Aorta (tissue), 5 donors: ENCODE results near the gene TNFRSF17. TPM values are rescaled to one million over a fixed set of nuclear protein-coding genes. Genes with fewer than 3 reads are reported as not detected.

Experiments used
- ATAC-seq: fragments of 200-7000 bp; cut with Tn5 transposase; one replicate; pipeline ENCODE4 v1.9.1; 2022; ENCODE audit warnings: moderate library complexity; ENCODE audit not compliant: low FRiP score
- DNase-seq, 2 donors: peaks; one replicate each; pipeline ENCODE4 v3.0.0-alpha.2; 2020
- H3K27ac ChIP-seq, 2 donors: one replicate each; pipeline ENCODE4 v1.5.1; 2013; ENCODE audit warnings: low read length in 2 of 2, mild to moderate bottlenecking in 2 of 2, moderate library complexity in 2 of 2, control low read depth in 1 of 2, inconsistent platforms in 1 of 2, low read depth in 1 of 2
- H3K27me3 ChIP-seq, 2 donors: one replicate each; pipeline ENCODE4 v1.6.1; 2013; ENCODE audit warnings: control low read depth in 1 of 2, low read length in 1 of 2, mild to moderate bottlenecking in 1 of 2, moderate library complexity in 1 of 2; ENCODE audit not compliant: insufficient read depth in 2 of 2, control insufficient read depth in 1 of 2
- H3K36me3 ChIP-seq, 2 donors: one replicate each; pipeline ENCODE4 v1.6.1; 2013; ENCODE audit warnings: control low read depth in 1 of 2, low read length in 1 of 2, mild to moderate bottlenecking in 1 of 2; ENCODE audit not compliant: insufficient read depth in 2 of 2, control insufficient read depth in 1 of 2
- H3K4me1 ChIP-seq, 2 donors: one replicate each; pipeline ENCODE4 v1.6.1; 2013; ENCODE audit warnings: low read length in 2 of 2, control low read depth in 1 of 2, mild to moderate bottlenecking in 1 of 2, moderate library complexity in 1 of 2; ENCODE audit not compliant: insufficient read depth in 2 of 2, control insufficient read depth in 1 of 2
- H3K4me3 ChIP-seq, 2 donors: one replicate each; pipeline ENCODE4 v1.5.1; 2013; ENCODE audit warnings: low read length in 2 of 2, control low read depth in 1 of 2, mild to moderate bottlenecking in 1 of 2
- H3K9me3 ChIP-seq: one replicate; pipeline ENCODE4 v1.6.1; 2013; ENCODE audit warnings: mild to moderate bottlenecking, low read length; ENCODE audit not compliant: control insufficient read depth
- WGBS, 2 donors: extraction: QIAGEN DNeasy Blood & Tissue Kit; methylation state at CpG; one replicate each; pipeline ENCODE4 v1.1.7; 2013; 5-methylcytosine and 5-hydroxymethylcytosine counted together
- intact Hi-C, 2 donors: fragments of 100-400 bp; cut with DNase I; formaldehyde crosslinking; loops; one replicate each; pipeline versions ENCODE4 v1.14.2 to v1.15.0; 2022
- polyA plus RNA-seq, 2 donors: library from polyadenylated mRNA; stranded (reverse); fragments of 200-250 nt; gene quantifications; one replicate each; pipeline ENCODE4 v1.2.3, GENCODE V29; 2013
- total RNA-seq, 2 donors: library from RNA; stranded (reverse); fragmentation: NEBNext Ultra II Directional; extraction: Animal tissue kit (Norgen Biotek cat#: 25700); gene quantifications; one replicate each; pipeline ENCODE4 v1.2.1, GENCODE V29; 2021
- donor health status: healthy with polysubstance abuse.
- donor health status: Bipolar disorder and iron deficiency.
- donor health status: DM: no; HTN: no; CAD: no.
- donor health status: DM: no; HTN: no; CAD: no.
- donor health status: DM: yes; HTN: yes; CAD: no.

Gene TNFRSF17
- total and polyA plus RNA-seq, 4 donors = not detected

- H3K27me3 ChIP-seq = no peaks in the 10 kb centered on the region
- H3K4me1 ChIP-seq = no peaks in the 10 kb centered on the region
- ATAC-seq (no peak), DNase-seq (no peak)
- no peak overlapping the region for H3K4me3 ChIP-seq
- intact Hi-C loops = no loop called here
- no peaks in the 10 kb centered on the region for H3K36me3 ChIP-seq
- no peaks in the 10 kb centered on the region for H3K9me3 ChIP-seq
- H3K27ac ChIP-seq = no peak overlapping the region
- 83 to 84% methylated on average over 9 of the region's 9 CpGs for WGBS, 2 donors
Observed at GRCh38 chr16:11979013-11979672, 14.1 kb downstream of the TNFRSF17 start.

DNA sequence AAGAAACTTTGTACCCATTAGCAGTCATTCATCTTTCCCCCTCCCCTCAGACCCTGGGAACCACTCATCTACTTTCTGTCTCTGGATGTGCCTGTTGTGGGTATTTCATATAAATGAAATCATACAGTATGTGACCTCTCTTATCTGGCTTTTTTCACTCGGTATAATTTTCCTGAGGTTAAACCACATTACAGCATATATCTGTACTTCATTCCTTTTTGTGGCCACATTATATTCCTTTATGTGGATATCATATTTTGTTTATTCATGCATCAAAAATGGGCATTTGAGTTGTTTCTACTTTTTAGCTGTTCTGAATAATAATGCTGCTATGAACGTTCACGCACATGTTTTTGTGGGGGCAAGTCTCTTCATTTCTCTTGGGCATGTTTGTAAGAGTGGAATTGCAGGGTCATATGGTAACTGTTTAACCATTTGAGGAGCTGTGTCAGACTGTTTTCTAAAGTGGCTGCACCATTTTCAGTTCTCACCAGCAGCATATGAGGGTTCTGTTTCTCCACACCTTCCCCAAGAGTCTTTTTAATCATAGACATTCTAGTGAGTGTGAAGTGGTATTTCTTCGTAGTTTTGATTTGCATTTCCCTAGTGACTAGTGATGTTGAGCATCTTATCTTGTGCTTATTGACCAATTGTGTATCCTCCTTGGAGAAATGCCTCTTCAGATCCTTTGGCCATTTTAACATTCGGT is 15.3 kb downstream of the TNFRSF17 start:
- Histone ChIP-seq H3K27ac (no peak overlapping the region), H3K9me3 (no peaks in the 10 kb centered on the region), H3K27me3 (no peaks in the 10 kb centered on the region), H3K4me1 (no peaks in the 10 kb centered on the region), H3K36me3 (no peaks in the 10 kb centered on the region), H3K4me3 (no peak overlapping the region)
- WGBS, 2 donors = 81% methylated on average over 5 of the region's 5 CpGs
- ATAC-seq = no peak
- intact Hi-C loops = no loop called here
- no peak for DNase-seq

GRCh38 chr16:11985250-11985649 is 20.2 kb downstream of the TNFRSF17 start:
- no peak for DNase-seq
- intact Hi-C loops = no loop called here
- Histone ChIP-seq H3K27me3 (no peaks in the 10 kb centered on the region), H3K36me3 (no peaks in the 10 kb centered on the region), H3K4me3 (no peak overlapping the region), H3K9me3 (no peaks in the 10 kb centered on the region), H3K4me1 (peaks cover 0 to 3% of the 10 kb centered on the region in 2 donors), H3K27ac (no peak overlapping the region)
- ATAC-seq = no peak
- WGBS, 2 donors = 61 to 74% methylated on average over 5 of the region's 5 CpGs

DNA sequence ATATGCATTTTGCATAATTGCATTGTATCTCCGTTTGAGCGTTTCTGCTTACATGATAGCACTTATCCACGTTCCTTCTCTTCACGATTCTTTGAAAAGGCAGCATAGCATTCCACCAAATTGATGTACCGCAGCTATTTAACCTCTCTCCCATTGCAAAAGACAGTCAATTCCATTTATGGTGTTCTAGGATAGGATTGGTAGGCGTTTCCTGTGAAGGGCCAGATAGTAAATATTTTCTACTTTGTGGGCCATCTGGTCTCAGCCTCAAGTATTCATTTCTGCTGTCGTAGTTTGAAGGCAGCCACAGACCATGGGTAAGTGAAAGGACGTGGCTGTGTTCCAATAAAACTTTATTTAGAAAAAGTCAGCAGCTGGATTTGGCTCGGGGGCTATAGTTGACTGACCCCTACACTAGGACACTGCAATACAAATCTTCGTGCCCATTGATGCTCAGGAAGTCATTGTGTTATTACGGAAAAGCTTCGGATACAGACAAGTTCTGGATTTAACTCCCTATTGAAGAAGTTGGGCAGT is 21.6 kb downstream of the TNFRSF17 start:
- no peaks in the 10 kb centered on the region for H3K36me3 ChIP-seq
- 75% methylated on average over 12 of the region's 12 CpGs for WGBS, 2 donors
- H3K27ac ChIP-seq = no peak overlapping the region
- ATAC-seq (no peak), DNase-seq (no peak)
- peaks cover 0 to 3% of the 10 kb centered on the region in 2 donors for H3K4me1 ChIP-seq
- intact Hi-C loops = no loop called here
- H3K4me3 ChIP-seq = no peak overlapping the region
- no peaks in the 10 kb centered on the region for H3K9me3 ChIP-seq
- H3K27me3 ChIP-seq = no peaks in the 10 kb centered on the region

DNA sequence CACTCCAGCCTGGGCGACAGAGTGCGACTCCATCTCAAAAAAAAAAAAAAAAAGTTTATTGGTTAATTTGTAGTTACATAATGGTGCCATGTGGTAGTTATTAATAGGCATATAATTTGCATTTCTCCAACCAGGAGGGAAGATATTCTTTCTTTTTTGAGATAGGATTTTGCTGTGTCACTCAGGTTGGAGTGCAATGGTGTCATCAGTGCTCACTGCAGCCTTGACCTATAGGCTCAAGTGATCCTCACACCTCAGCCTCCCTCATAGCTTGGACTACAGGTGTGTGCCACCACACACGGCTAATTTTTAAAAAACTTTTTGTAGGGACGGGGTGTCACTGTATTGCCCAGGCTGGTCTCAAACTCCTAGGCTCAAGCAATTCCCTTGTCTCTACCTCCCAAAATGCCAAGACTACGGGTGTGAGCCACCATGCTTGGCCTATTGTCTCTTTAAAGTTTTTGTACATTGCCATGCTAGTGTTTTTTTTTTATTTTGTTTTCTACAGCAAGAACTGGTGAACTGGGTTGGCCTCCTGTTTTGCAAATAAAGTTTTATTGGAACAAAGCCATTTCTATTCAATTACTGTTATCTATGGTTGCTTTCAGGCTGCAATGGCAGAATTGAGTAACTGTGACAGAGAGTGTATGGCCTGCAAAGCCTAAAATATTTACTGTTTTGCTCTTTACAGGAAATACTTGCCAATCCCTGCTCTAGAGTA is 23.4 kb downstream of the TNFRSF17 start:
- ATAC-seq (no peak), DNase-seq (no peak)
- no peak overlapping the region for H3K27ac ChIP-seq
- H3K27me3 ChIP-seq = no peaks in the 10 kb centered on the region
- peaks cover 0 to 3% of the 10 kb centered on the region in 2 donors for H3K4me1 ChIP-seq
- intact Hi-C loops = no loop called here
- H3K4me3 ChIP-seq = no peak overlapping the region
- H3K36me3 ChIP-seq = no peaks in the 10 kb centered on the region
- 72 to 74% methylated on average over 5 of the region's 5 CpGs for WGBS, 2 donors
- no peaks in the 10 kb centered on the region for H3K9me3 ChIP-seq

- H3K36me3 ChIP-seq = no peaks in the 10 kb centered on the region
- intact Hi-C loops = no loop called here
- ATAC-seq = no peak
- peaks cover 0 to 3% of the 10 kb centered on the region in 2 donors for H3K4me1 ChIP-seq
- 92 to 94% methylated on average over 11 of the region's 11 CpGs for WGBS, 2 donors
- no peak for DNase-seq
- no peaks in the 10 kb centered on the region for H3K27me3 ChIP-seq
- no peaks in the 10 kb centered on the region for H3K9me3 ChIP-seq
- no peak overlapping the region for H3K27ac ChIP-seq
- H3K4me3 ChIP-seq = no peak overlapping the region
Observed at GRCh38 chr16:11990702-11991390, 25.8 kb downstream of the TNFRSF17 start.

DNA sequence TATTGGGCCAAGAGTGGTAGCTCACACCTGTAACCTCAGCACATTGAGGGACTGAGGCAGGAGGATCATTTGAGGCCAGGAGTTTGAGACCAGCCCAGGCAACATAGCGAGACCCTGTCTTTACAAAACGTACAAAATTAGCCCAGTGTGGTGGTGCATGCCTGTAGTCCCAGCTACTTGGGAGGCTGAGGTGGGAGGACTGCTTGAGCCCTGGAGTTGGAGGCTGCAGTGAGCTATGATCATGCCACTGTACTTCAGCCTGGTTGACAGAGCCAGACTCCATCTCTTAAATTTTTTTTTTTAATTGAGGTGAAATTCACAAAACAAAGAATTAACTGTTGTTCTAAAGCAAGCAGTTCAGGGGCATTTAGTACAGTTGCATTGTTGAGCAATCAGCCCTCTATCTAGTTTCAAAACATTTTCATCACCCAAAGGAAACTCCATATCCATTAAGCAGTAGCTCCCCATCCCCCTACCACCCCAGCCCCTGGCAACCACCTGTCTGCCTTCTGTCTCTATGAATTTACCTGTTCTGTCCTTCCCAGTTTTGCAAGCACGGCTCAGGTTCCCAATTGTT is 27.1 kb downstream of the TNFRSF17 start:
- intact Hi-C loops = no loop called here
- no peak overlapping the region for H3K27ac ChIP-seq
- H3K27me3 ChIP-seq = no peaks in the 10 kb centered on the region
- ATAC-seq = no peak
- H3K9me3 ChIP-seq = no peaks in the 10 kb centered on the region
- H3K4me1 ChIP-seq = no peaks in the 10 kb centered on the region
- no peak overlapping the region for H3K4me3 ChIP-seq
- WGBS, 2 donors = 91 to 94% methylated on average over 3 of the region's 3 CpGs
- DNase-seq = no peak
- no peaks in the 10 kb centered on the region for H3K36me3 ChIP-seq
